GM23338 (cell line): ENCODE measurements around the gene TIAM1. TPM values are rescaled to one million over a fixed set of nuclear protein-coding genes. Genes with fewer than 3 reads are reported as not detected.

ENCODE experiments used
- ATAC-seq: fragments of 200-7000 bp; cut with Tn5 transposase; 3 replicates; pipeline ENCODE4 v1.9.1; 2020
- DNase-seq: peaks from one replicate; pipeline ENCODE4 v3.0.0-alpha.2; 2015; ENCODE audit warnings: low spot score
- H2AFZ ChIP-seq: fragments of 200-600 bp; sonication (generic); 2 replicates; pipeline ENCODE4 v1.8.0; 2016; ENCODE audit warnings: antibody characterized with exemption, mild to moderate bottlenecking, moderate library complexity
- H3F3A ChIP-seq: fragments of 200-600 bp; sonication (generic); replicated peaks from 2 replicates; pipeline ENCODE4 v1.8.0; 2017; ENCODE audit warnings: antibody characterized with exemption, mixed run types, low read depth
- H3K27ac ChIP-seq: fragments of 200-600 bp; sonication (generic); 2 replicates; pipeline ENCODE4 v1.6.1; 2016; ENCODE audit warnings: low read depth
- H3K27me3 ChIP-seq: fragments of 200-600 bp; sonication (generic); 2 replicates; pipeline ENCODE4 v1.8.0; 2016; ENCODE audit warnings: mild to moderate bottlenecking, mixed run types, moderate library complexity; ENCODE audit not compliant: insufficient read depth
- H3K36me3 ChIP-seq: fragments of 200-600 bp; sonication (generic); 2 replicates; pipeline ENCODE4 v1.8.0; 2016; ENCODE audit warnings: mild to moderate bottlenecking; ENCODE audit not compliant: insufficient read depth
- H3K4me1 ChIP-seq: fragments of 200-600 bp; sonication (generic); 2 replicates; pipeline ENCODE4 v1.8.0; 2016; ENCODE audit warnings: mild to moderate bottlenecking, moderate library complexity; ENCODE audit not compliant: insufficient read depth
- H3K4me2 ChIP-seq: fragments of 200-600 bp; sonication (generic); 2 replicates; pipeline ENCODE4 v1.7.1; 2017; ENCODE audit warnings: mixed run types
- H3K4me3 ChIP-seq: fragments of 200-600 bp; sonication (generic); 2 replicates; pipeline ENCODE4 v1.6.1; 2016; ENCODE audit warnings: mixed run types
- H3K79me2 ChIP-seq: fragments of 200-600 bp; sonication (generic); replicated peaks from 2 replicates; pipeline ENCODE4 v1.8.0; 2017; ENCODE audit warnings: mild to moderate bottlenecking; ENCODE audit not compliant: insufficient read depth
- H3K9me2 ChIP-seq: fragments of 200-600 bp; sonication (generic); 2 replicates; pipeline ENCODE4 v1.8.0; 2017; ENCODE audit not compliant: insufficient read depth
- H4K20me1 ChIP-seq: fragments of 200-600 bp; sonication (generic); replicated peaks from 2 replicates; pipeline ENCODE4 v1.8.0; 2017; ENCODE audit warnings: mild to moderate bottlenecking; ENCODE audit not compliant: insufficient read depth
- H3K27ac Mint-ChIP-seq: 2 replicates; pipeline ENCODE4 v1.8.0; 2020; ENCODE audit warnings: inconsistent platforms, mild to moderate bottlenecking, moderate library complexity, mixed read lengths
- H3K27me3 Mint-ChIP-seq: 3 replicates; pipeline ENCODE4 v1.8.0; 2022; ENCODE audit warnings: low read depth, mild to moderate bottlenecking, moderate library complexity, mixed read lengths, inconsistent platforms; ENCODE audit not compliant: insufficient read depth, poor library complexity
- H3K36me3 Mint-ChIP-seq: 3 replicates; pipeline ENCODE4 v1.8.0; 2021; ENCODE audit warnings: low read depth, mild to moderate bottlenecking, inconsistent platforms, moderate library complexity, mixed read lengths
- H3K4me1 Mint-ChIP-seq: 3 replicates; pipeline ENCODE4 v1.8.0; 2020; ENCODE audit warnings: mild to moderate bottlenecking, inconsistent platforms, mixed read lengths
- H3K4me3 Mint-ChIP-seq: 3 replicates; pipeline ENCODE4 v1.8.0; 2021; ENCODE audit warnings: moderate library complexity, mild to moderate bottlenecking, inconsistent platforms, mixed read lengths
- H3K9me3 Mint-ChIP-seq: 3 replicates; pipeline ENCODE4 v1.8.0; 2020; ENCODE audit warnings: moderate library complexity, mild to moderate bottlenecking, inconsistent platforms, mixed read lengths
- CREB1 ChIP-seq: fragments of 250-450 bp; sonication (Bioruptor Pico); IDR thresholded peaks from 2 replicates; pipeline ENCODE4 v1.5.0; 2020; ENCODE audit warnings: low read depth, mild to moderate bottlenecking, moderate library complexity
- CTCF ChIP-seq, 2 experiments: fragments of 200-600 bp in 1 of 2; sonication (generic) in 1 of 2; conservative IDR thresholded peaks; 2 replicates each; pipeline versions ENCODE4 v1.5.1 to v1.6.1; 2016 to 2017; ENCODE audit warnings: antibody characterized with exemption in 2 of 2, low read depth in 2 of 2, mild to moderate bottlenecking in 2 of 2, moderate library complexity in 1 of 2
- ETS1 ChIP-seq: IDR thresholded peaks from 2 replicates; pipeline ENCODE4 v1.6.1; 2016; ENCODE audit warnings: antibody characterized with exemption
- EZH2phosphoT487 ChIP-seq: fragments of 200-600 bp; sonication (generic); IDR thresholded peaks from one replicate; pipeline ENCODE4 v1.8.1; 2018; ENCODE audit warnings: antibody characterized with exemption; ENCODE audit not compliant: unreplicated experiment
- NANOG ChIP-seq: IDR thresholded peaks from 2 replicates; pipeline ENCODE4 v1.6.1; 2016; ENCODE audit warnings: antibody characterized with exemption, borderline replicate concordance
- REST ChIP-seq: IDR thresholded peaks from one replicate; pipeline ENCODE4 v1.6.1; 2018; ENCODE audit warnings: antibody characterized with exemption; ENCODE audit not compliant: unreplicated experiment
- STAT1 ChIP-seq: IDR thresholded peaks from one replicate; pipeline ENCODE4 v1.6.1; 2016; ENCODE audit warnings: antibody characterized with exemption; ENCODE audit not compliant: unreplicated experiment
- ZNF331 ChIP-seq: fragments of 250-450 bp; sonication (Bioruptor Pico); IDR thresholded peaks from 2 replicates; pipeline ENCODE4 v1.5.0; 2020; ENCODE audit warnings: low read depth, mild to moderate bottlenecking, moderate library complexity
- ZNF462 ChIP-seq: fragments of 250-450 bp; sonication (Bioruptor Pico); IDR thresholded peaks from 2 replicates; pipeline ENCODE4 v1.5.0; 2020; ENCODE audit warnings: mild to moderate bottlenecking, moderate library complexity
- polyA plus RNA-seq: library from polyadenylated mRNA; unstranded; fragments of >200 nt; fragmentation: Nextera tagmentation; extraction: Ambion mirVana; gene quantifications from 2 replicates; pipeline ENCODE4 v1.2.1, GENCODE V29; 2016
- total RNA-seq: library from RNA; depleted of rRNA; stranded (reverse); fragments of >200 nt; shearing (Covaris generic); gene quantifications from 2 replicates; pipeline ENCODE4 v1.2.3, GENCODE V29; 2014

Gene TIAM1
- total and polyA plus RNA-seq, 2 experiments from 2014 or later: 18.5 to 20.0 TPM

- TF ChIP-seq ZNF462 (CRISPR knock-in tag): no peak
Observed at GRCh38 chr21:31308584-31308983, 35.5 kb downstream of the TIAM1 start (continued).

GRCh38 chr21:31305888-31306287 lies 38.2 kb downstream of the TIAM1 start:
- peaks cover 17% of the 10 kb centered on the region for H3K4me1 Mint-ChIP-seq
- no peaks in the 10 kb centered on the region for H3K27me3 Mint-ChIP-seq
- H3K4me2 ChIP-seq: no peak overlapping the region
- H3K27ac ChIP-seq: no peak overlapping the region
- no peaks in the 10 kb centered on the region for H3K36me3 ChIP-seq
- H3K9me2 ChIP-seq: no peaks in the 10 kb centered on the region
- no peaks in the 10 kb centered on the region for H3K27me3 ChIP-seq
- TF ChIP-seq REST (no peak), ZNF331 (no peak), STAT1 (no peak), NANOG (no peak), CREB1 (no peak), CTCF (conservative IDR thresholded peaks at IDR 0.05; ENCODE audit: low read depth in 2 of 2) (no peak), EZH2phosphoT487 (no peak), ETS1 (no peak)
- H4K20me1 ChIP-seq: no peaks in the 10 kb centered on the region
- H3K27ac Mint-ChIP-seq: no peak overlapping the region
- H3F3A ChIP-seq: no peaks in the 10 kb centered on the region
- DNase-seq (no peak), ATAC-seq (no peak)
- H2AFZ ChIP-seq: no peak overlapping the region
- peaks cover 16% of the 10 kb centered on the region for H3K4me1 ChIP-seq
- H3K4me3 Mint-ChIP-seq: no peak overlapping the region
- H3K36me3 Mint-ChIP-seq: no peaks in the 10 kb centered on the region
- no peak overlapping the region for H3K4me3 ChIP-seq
- H3K9me3 Mint-ChIP-seq: no peaks in the 10 kb centered on the region
- no peaks in the 10 kb centered on the region; the same call in none of the 2 replicates for H3K79me2 ChIP-seq
